Large intestine (tissue), 3 donors: ENCODE data around the gene TNFSF4. TPM values are rescaled to one million over a fixed set of nuclear protein-coding genes. Genes with fewer than 3 reads are reported as not detected.

Experiments used
- DNase-seq, 2 donors: peaks; one replicate each; pipeline versions ENCODE4 v3.0.0 to v3.0.0-alpha.2; 2013
- H3K27ac ChIP-seq: one replicate; pipeline ENCODE4 v1.5.1; 2013; ENCODE audit warnings: low read length
- H3K27me3 ChIP-seq: 2 replicates; pipeline ENCODE4 v1.6.1; 2013; ENCODE audit warnings: low read length; ENCODE audit not compliant: control insufficient read depth, insufficient read depth
- H3K36me3 ChIP-seq: 2 replicates; pipeline ENCODE4 v1.6.1; 2013; ENCODE audit warnings: low read length; ENCODE audit not compliant: control insufficient read depth, insufficient read depth
- H3K4me1 ChIP-seq: one replicate; pipeline ENCODE4 v1.6.1; 2013; ENCODE audit warnings: low read length; ENCODE audit not compliant: control insufficient read depth, insufficient read depth
- H3K4me3 ChIP-seq: one replicate; pipeline ENCODE4 v1.5.1; 2013; ENCODE audit warnings: low read length
- H3K9me3 ChIP-seq: one replicate; pipeline ENCODE4 v1.6.1; 2013; ENCODE audit warnings: mild to moderate bottlenecking, low read depth, low read length, moderate library complexity; ENCODE audit not compliant: control insufficient read depth
- WGBS: methylation state at CpG from one replicate; pipeline ENCODE4 v1.1.5; 2013; ENCODE audit warnings: low lambda C conversion rate; ENCODE audit not compliant: insufficient coverage; 5-methylcytosine and 5-hydroxymethylcytosine counted together
- polyA plus RNA-seq: library from polyadenylated mRNA; unstranded; fragments of 120-200 nt; gene quantifications from one replicate; pipeline ENCODE4 v1.2.1, GENCODE V29; 2013

TNFSF4 gene
- polyA plus RNA-seq, 1 donor: 0.63 TPM

GRCh38 chr1:173191011-173191705 lies 16.0 kb downstream of the TNFSF4 start:
- Histone ChIP-seq H3K36me3 (no peaks in the 10 kb centered on the region), H3K27me3 (no peaks in the 10 kb centered on the region), H3K27ac (no peak overlapping the region), H3K4me3 (no peak overlapping the region), H3K9me3 (no peaks in the 10 kb centered on the region), H3K4me1 (no peaks in the 10 kb centered on the region)
- DNase-seq: no peak
- no CpG with 5 or more reads among the region's 2 CpGs for WGBS

- H3K9me3 ChIP-seq: no peaks in the 10 kb centered on the region
- H3K27ac ChIP-seq: no peak overlapping the region
- WGBS: no CpG with 5 or more reads among the region's 10 CpGs
- H3K4me3 ChIP-seq: no peak overlapping the region
- H3K4me1 ChIP-seq: no peaks in the 10 kb centered on the region
- no peaks in the 10 kb centered on the region for H3K36me3 ChIP-seq
- H3K27me3 ChIP-seq: no peaks in the 10 kb centered on the region
- peak; percentile 48 to 83 for DNase-seq
Measured at GRCh38 chr1:173190101-173190936, 16.8 kb downstream of the TNFSF4 start.

GRCh38 chr1:173187671-173188237 lies 19.4 kb downstream of the TNFSF4 start:
- Histone ChIP-seq H3K9me3 (no peaks in the 10 kb centered on the region), H3K4me1 (no peaks in the 10 kb centered on the region), H3K4me3 (no peak overlapping the region), H3K27ac (no peak overlapping the region), H3K27me3 (no peaks in the 10 kb centered on the region), H3K36me3 (no peaks in the 10 kb centered on the region)
- DNase-seq: no peak
- no CpG with 5 or more reads among the region's 3 CpGs for WGBS

- no peaks in the 10 kb centered on the region for H3K9me3 ChIP-seq
- no peaks in the 10 kb centered on the region for H3K27me3 ChIP-seq
- H3K4me1 ChIP-seq: no peaks in the 10 kb centered on the region
- H3K4me3 ChIP-seq: no peak overlapping the region
- H3K27ac ChIP-seq: no peak overlapping the region
- no peak for DNase-seq
- no peaks in the 10 kb centered on the region for H3K36me3 ChIP-seq
- WGBS: 75% methylated on average over 2 of the region's 4 CpGs
Measured at GRCh38 chr1:173181791-173182190, 25.3 kb downstream of the TNFSF4 start.

GRCh38 chr1:173176246-173176645 lies 30.9 kb downstream of the TNFSF4 start:
- peaks cover 12% of the 10 kb centered on the region for H3K9me3 ChIP-seq
- no peaks in the 10 kb centered on the region for H3K4me1 ChIP-seq
- 93% methylated on average over 3 of the region's 3 CpGs for WGBS
- H3K4me3 ChIP-seq: no peak overlapping the region
- H3K27ac ChIP-seq: no peak overlapping the region
- no peaks in the 10 kb centered on the region for H3K27me3 ChIP-seq
- no peak for DNase-seq
- no peaks in the 10 kb centered on the region for H3K36me3 ChIP-seq

- H3K9me3 ChIP-seq: peaks cover 16% of the 10 kb centered on the region
- H3K4me3 ChIP-seq: no peak overlapping the region
- H3K36me3 ChIP-seq: no peaks in the 10 kb centered on the region
- H3K4me1 ChIP-seq: no peaks in the 10 kb centered on the region
- peak in 1 of 2 donors; percentile 11 for DNase-seq
- no peaks in the 10 kb centered on the region for H3K27me3 ChIP-seq
- no CpG with 5 or more reads among the region's 2 CpGs for WGBS
- H3K27ac ChIP-seq: no peak overlapping the region
Measured at GRCh38 chr1:173175514-173176145, 31.5 kb downstream of the TNFSF4 start.

- no peaks in the 10 kb centered on the region for H3K4me1 ChIP-seq
- no peak overlapping the region for H3K4me3 ChIP-seq
- no peak for DNase-seq
- no peaks in the 10 kb centered on the region for H3K27me3 ChIP-seq
- no CpG with 5 or more reads among the region's 4 CpGs for WGBS
- H3K36me3 ChIP-seq: no peaks in the 10 kb centered on the region
- no peak overlapping the region for H3K27ac ChIP-seq
- H3K9me3 ChIP-seq: peaks cover 16% of the 10 kb centered on the region
Measured at GRCh38 chr1:173173388-173173787, 33.7 kb downstream of the TNFSF4 start.

- Histone ChIP-seq H3K27ac (no peak overlapping the region), H3K9me3 (peaks cover 16% of the 10 kb centered on the region), H3K4me3 (no peak overlapping the region), H3K27me3 (no peaks in the 10 kb centered on the region), H3K36me3 (no peaks in the 10 kb centered on the region), H3K4me1 (no peaks in the 10 kb centered on the region)
- DNase-seq: no peak
- 92% methylated on average over 2 of the region's 2 CpGs for whole genome bisulfite sequencing
Measured at GRCh38 chr1:173171152-173171551, 36.0 kb downstream of the TNFSF4 start.

GRCh38 chr1:173168941-173169340 lies 38.2 kb downstream of the TNFSF4 start:
- Histone ChIP-seq H3K4me1 (no peaks in the 10 kb centered on the region), H3K4me3 (no peak overlapping the region), H3K27me3 (no peaks in the 10 kb centered on the region), H3K27ac (no peak overlapping the region), H3K9me3 (peaks cover 16% of the 10 kb centered on the region), H3K36me3 (no peaks in the 10 kb centered on the region)
- WGBS: no CpG with 5 or more reads among the region's 2 CpGs
- no peak for DNase-seq

GRCh38 chr1:173164686-173165085 lies 42.4 kb downstream of the TNFSF4 start:
- no peak overlapping the region for H3K27ac ChIP-seq
- DNase-seq: no peak
- WGBS: no CpG with 5 or more reads among the region's 7 CpGs
- H3K4me1 ChIP-seq: no peaks in the 10 kb centered on the region
- no peak overlapping the region for H3K4me3 ChIP-seq
- no peaks in the 10 kb centered on the region for H3K9me3 ChIP-seq
- H3K27me3 ChIP-seq: no peaks in the 10 kb centered on the region
- H3K36me3 ChIP-seq: no peaks in the 10 kb centered on the region
